Mesendoderm (in vitro differentiated cells): Measurements from ENCODE around the gene RHOT2.

Source experiments
- DNase-seq: peaks from one replicate; pipeline ENCODE4 v3.0.0; 2013
- H2AK5ac ChIP-seq: 2 replicates; pipeline ENCODE4 v1.6.1; 2013; ENCODE audit warnings: low read length, inconsistent platforms
- H2BK120ac ChIP-seq: 2 replicates; pipeline ENCODE4 v1.6.1; 2013; ENCODE audit warnings: low read depth, mild to moderate bottlenecking, low read length, moderate library complexity, mixed read lengths
- H2BK15ac ChIP-seq: replicated peaks from 2 replicates; pipeline ENCODE4 v1.6.1; 2013; ENCODE audit warnings: low read depth, mild to moderate bottlenecking, moderate library complexity
- H2BK5ac ChIP-seq: 2 replicates; pipeline ENCODE4 v1.6.1; 2013; ENCODE audit warnings: low read length, inconsistent platforms
- H3K18ac ChIP-seq: 2 replicates; pipeline ENCODE4 v1.6.1; 2013; ENCODE audit warnings: mild to moderate bottlenecking, low read length, mixed read lengths
- H3K23ac ChIP-seq: one replicate; pipeline ENCODE4 v1.6.1; 2013; ENCODE audit warnings: low read length
- H3K27ac ChIP-seq: 2 replicates; pipeline ENCODE4 v1.5.1; 2013; ENCODE audit warnings: low read depth, mild to moderate bottlenecking, inconsistent platforms, low read length, moderate library complexity
- H3K27me3 ChIP-seq: 2 replicates; pipeline ENCODE4 v1.6.1; 2013; ENCODE audit warnings: low read length, control low read depth, mild to moderate bottlenecking, inconsistent platforms; ENCODE audit not compliant: insufficient read depth, poor library complexity
- H3K36me3 ChIP-seq: 2 replicates; pipeline ENCODE4 v1.6.1; 2013; ENCODE audit warnings: low read length, inconsistent platforms; ENCODE audit not compliant: control insufficient read depth, insufficient read depth
- H3K4ac ChIP-seq: one replicate; pipeline ENCODE4 v1.6.1; 2013; ENCODE audit warnings: low read depth, mild to moderate bottlenecking, low read length, moderate library complexity
- H3K4me1 ChIP-seq: 2 replicates; pipeline ENCODE4 v1.6.1; 2013; ENCODE audit warnings: low read depth, low read length, inconsistent platforms; ENCODE audit not compliant: control insufficient read depth
- H3K4me2 ChIP-seq: 2 replicates; pipeline ENCODE4 v1.6.1; 2013; ENCODE audit warnings: low read length
- H3K4me3 ChIP-seq: 2 replicates; pipeline ENCODE4 v1.5.1; 2013; ENCODE audit warnings: mild to moderate bottlenecking, low read length
- H3K56ac ChIP-seq: one replicate; pipeline ENCODE4 v1.6.1; 2013; ENCODE audit warnings: low read length
- H3K79me1 ChIP-seq: 2 replicates; pipeline ENCODE4 v1.6.1; 2013; ENCODE audit warnings: low read length, inconsistent platforms
- H3K79me2 ChIP-seq: 2 replicates; pipeline ENCODE4 v1.6.1; 2013; ENCODE audit warnings: mild to moderate bottlenecking, low read length; ENCODE audit not compliant: control insufficient read depth, insufficient read depth
- H3K9ac ChIP-seq: 2 replicates; pipeline ENCODE4 v1.6.1; 2013; ENCODE audit warnings: low read length, inconsistent platforms
- H4K5ac ChIP-seq: one replicate; pipeline ENCODE4 v1.6.1; 2013; ENCODE audit warnings: low read length
- H4K8ac ChIP-seq: one replicate; pipeline ENCODE4 v1.6.1; 2013; ENCODE audit warnings: low read depth, mild to moderate bottlenecking, control low read depth, low read length, moderate library complexity
- WGBS: extraction: QIAGEN DNeasy Blood & Tissue Kit; methylation state at CpG from one replicate; pipeline ENCODE4 v1.1.7; 2013; ENCODE audit warnings: low lambda C conversion rate, missing lambda C conversion rate; ENCODE audit not compliant: insufficient coverage; ENCODE audit errors: extremely low coverage; 5-methylcytosine and 5-hydroxymethylcytosine counted together

RHOT2 gene

GRCh38 chr16:680625-680945, 12.7 kb downstream of the RHOT2 start:
- no CpG with 5 or more reads among the region's 38 CpGs for WGBS
- Histone ChIP-seq H3K27me3 (no peaks in the 10 kb centered on the region), H2BK15ac (no peak overlapping the region), H3K18ac (peak overlapping the region; percentile 43), H3K4ac (peak overlapping the region; percentile 59), H3K9ac (peak overlapping the region; percentile 94), H4K8ac (no peak overlapping the region), H3K56ac (peak overlapping the region; percentile 92), H3K79me1 (peaks cover 15% of the 10 kb centered on the region), H3K36me3 (peaks cover 13% of the 10 kb centered on the region), H3K4me2 (peak overlapping the region; percentile 94), H2AK5ac (no peak overlapping the region), H3K4me1 (no peaks in the 10 kb centered on the region), H2BK5ac (no peak overlapping the region), H3K4me3 (peak overlapping the region; percentile 91), H3K23ac (peak overlapping the region; percentile 66), H4K5ac (no peak overlapping the region), H3K27ac (peak overlapping the region; percentile 53), H2BK120ac (no peak overlapping the region), H3K79me2 (peaks cover 18% of the 10 kb centered on the region)
- DNase-seq = no peak

- peak overlapping the region; percentile 91 for H3K4me3 ChIP-seq
- H2BK15ac ChIP-seq = no peak overlapping the region
- no peak overlapping the region for H4K5ac ChIP-seq
- H3K4ac ChIP-seq = no peak overlapping the region
- no peak overlapping the region for H2AK5ac ChIP-seq
- no peaks in the 10 kb centered on the region for H3K4me1 ChIP-seq
- H3K9ac ChIP-seq = peak overlapping the region; percentile 94
- H3K23ac ChIP-seq = no peak overlapping the region
- H3K18ac ChIP-seq = no peak overlapping the region
- H3K56ac ChIP-seq = peak overlapping the region; percentile 92
- no peak overlapping the region for H4K8ac ChIP-seq
- WGBS = no CpG with 5 or more reads among the region's 44 CpGs
- DNase-seq = no peak
- no peaks in the 10 kb centered on the region for H3K27me3 ChIP-seq
- peak overlapping the region; percentile 94 for H3K4me2 ChIP-seq
- no peak overlapping the region for H2BK120ac ChIP-seq
- no peak overlapping the region for H3K27ac ChIP-seq
- peaks cover 13% of the 10 kb centered on the region for H3K36me3 ChIP-seq
- peaks cover 18% of the 10 kb centered on the region for H3K79me2 ChIP-seq
- peaks cover 15% of the 10 kb centered on the region for H3K79me1 ChIP-seq
- no peak overlapping the region for H2BK5ac ChIP-seq
Measured at GRCh38 chr16:680967-681745, 13.2 kb downstream of the RHOT2 start.

GRCh38 chr16:681746-682427, 14.0 kb downstream of the RHOT2 start:
- no peak for DNase-seq
- no peak overlapping the region for H3K4ac ChIP-seq
- H3K18ac ChIP-seq = no peak overlapping the region
- H3K56ac ChIP-seq = no peak overlapping the region
- H2BK5ac ChIP-seq = no peak overlapping the region
- no peaks in the 10 kb centered on the region for H3K4me1 ChIP-seq
- no peak overlapping the region for H3K4me2 ChIP-seq
- peaks cover 18% of the 10 kb centered on the region for H3K79me2 ChIP-seq
- H3K27ac ChIP-seq = no peak overlapping the region
- H4K8ac ChIP-seq = no peak overlapping the region
- H2BK120ac ChIP-seq = no peak overlapping the region
- H4K5ac ChIP-seq = no peak overlapping the region
- no peak overlapping the region for H2BK15ac ChIP-seq
- no peak overlapping the region for H3K9ac ChIP-seq
- H2AK5ac ChIP-seq = no peak overlapping the region
- no peak overlapping the region for H3K23ac ChIP-seq
- no peaks in the 10 kb centered on the region for H3K27me3 ChIP-seq
- peaks cover 13% of the 10 kb centered on the region for H3K36me3 ChIP-seq
- no peak overlapping the region for H3K4me3 ChIP-seq
- no CpG with 5 or more reads among the region's 28 CpGs for WGBS
- peaks cover 15% of the 10 kb centered on the region for H3K79me1 ChIP-seq

GRCh38 chr16:682493-683395, 14.8 kb downstream of the RHOT2 start:
- Histone ChIP-seq H3K23ac (no peak overlapping the region), H4K5ac (no peak overlapping the region), H3K27ac (no peak overlapping the region), H3K4me2 (peak overlapping the region; percentile 49), H2BK5ac (no peak overlapping the region), H4K8ac (no peak overlapping the region), H3K36me3 (peaks cover 13% of the 10 kb centered on the region), H3K56ac (peak overlapping the region; percentile 49), H3K4ac (no peak overlapping the region), H3K4me1 (no peaks in the 10 kb centered on the region), H3K79me2 (peaks cover 18% of the 10 kb centered on the region), H3K9ac (peak overlapping the region; percentile 93), H3K79me1 (peaks cover 15% of the 10 kb centered on the region), H3K18ac (no peak overlapping the region), H2BK15ac (no peak overlapping the region), H3K27me3 (no peaks in the 10 kb centered on the region), H2AK5ac (no peak overlapping the region), H2BK120ac (no peak overlapping the region), H3K4me3 (no peak overlapping the region)
- DNase-seq = no peak
- WGBS = no CpG with 5 or more reads among the region's 36 CpGs

- Histone ChIP-seq H2BK120ac (no peak overlapping the region), H3K18ac (no peak overlapping the region), H3K79me1 (peaks cover 15% of the 10 kb centered on the region), H3K36me3 (peaks cover 13% of the 10 kb centered on the region), H3K23ac (no peak overlapping the region), H2BK15ac (no peak overlapping the region), H3K4me3 (peak overlapping the region; percentile 63), H3K27ac (peak overlapping the region; percentile 21), H3K79me2 (peaks cover 18% of the 10 kb centered on the region), H2BK5ac (no peak overlapping the region), H3K27me3 (no peaks in the 10 kb centered on the region), H3K56ac (peak overlapping the region; percentile 96), H4K8ac (no peak overlapping the region), H3K4ac (no peak overlapping the region), H3K4me1 (no peaks in the 10 kb centered on the region), H3K4me2 (peak overlapping the region; percentile 49), H3K9ac (peak overlapping the region; percentile 93), H4K5ac (no peak overlapping the region), H2AK5ac (no peak overlapping the region)
- WGBS = no CpG with 5 or more reads among the region's 57 CpGs
- peak; percentile 43 for DNase-seq
Measured at GRCh38 chr16:683396-684070, 15.6 kb downstream of the RHOT2 start.
